GM13977 (cell line): ENCODE results near the gene VPS35.

Experiments
- DNase-seq: peaks from one replicate; pipeline ENCODE4 v3.0.0; 2012; ENCODE audit warnings: low spot score
- in situ Hi-C: fragments of 300-500 bp; cut with MboI; formaldehyde crosslinking; loops from one replicate; pipeline ENCODE4 v1.12.0; 2022; ENCODE audit warnings: low sequenced_read_pairs, low pct_unique_long_range_greater_than_20kb, mixed read lengths, inconsistent platforms; ENCODE audit not compliant: unreplicated experiment
- TF ChIP-seq, protein P1 (sequence below): IDR thresholded peaks from 2 replicates; pipeline ENCODE4 v1.5.1; 2012; ENCODE audit warnings: mild to moderate bottlenecking, control low read depth; ENCODE audit not compliant: insufficient read depth; ENCODE audit errors: extremely low read depth, missing control alignments

The VPS35 gene

DNA sequence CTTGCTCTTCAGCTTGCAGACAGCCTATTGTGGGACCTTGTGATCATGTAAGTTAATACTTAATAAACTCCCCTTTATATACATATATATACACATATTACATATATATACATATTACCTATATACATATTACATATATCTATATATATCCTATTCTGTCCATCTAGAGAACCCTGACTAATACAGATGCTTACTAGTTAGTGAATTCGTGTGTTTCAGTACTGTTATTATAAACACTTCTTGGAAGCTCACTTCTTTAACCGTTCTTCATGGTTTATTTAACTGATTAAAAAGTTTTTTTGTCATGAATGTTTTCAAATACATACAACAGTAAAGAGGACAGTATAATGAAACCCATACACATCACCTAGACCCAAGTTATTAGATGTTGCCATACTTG, 13.1 kb upstream of the VPS35 start:
- in situ Hi-C loops, result no loop called here
- DNase-seq, result no peak

DNA sequence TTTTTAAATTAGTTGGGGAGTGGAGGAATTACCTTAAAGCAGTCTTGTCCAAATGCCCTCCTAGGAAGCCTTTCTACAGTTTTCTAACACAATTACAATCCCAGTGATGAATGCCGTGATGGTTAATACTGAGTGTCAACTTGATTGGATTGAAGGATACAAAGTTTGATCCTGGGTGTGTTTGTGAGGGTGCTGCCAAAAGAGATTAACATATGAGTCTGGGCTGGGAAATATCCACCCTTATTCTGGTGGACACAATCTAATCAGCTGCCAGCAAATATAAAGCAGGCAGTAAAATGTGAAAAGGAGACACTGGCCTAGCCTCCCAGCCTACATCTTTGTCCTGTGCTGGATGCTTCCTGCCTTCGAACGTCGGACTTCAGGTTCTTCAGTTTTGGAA, 12.6 kb upstream of the VPS35 start:
- TF ChIP-seq, protein P1, sequence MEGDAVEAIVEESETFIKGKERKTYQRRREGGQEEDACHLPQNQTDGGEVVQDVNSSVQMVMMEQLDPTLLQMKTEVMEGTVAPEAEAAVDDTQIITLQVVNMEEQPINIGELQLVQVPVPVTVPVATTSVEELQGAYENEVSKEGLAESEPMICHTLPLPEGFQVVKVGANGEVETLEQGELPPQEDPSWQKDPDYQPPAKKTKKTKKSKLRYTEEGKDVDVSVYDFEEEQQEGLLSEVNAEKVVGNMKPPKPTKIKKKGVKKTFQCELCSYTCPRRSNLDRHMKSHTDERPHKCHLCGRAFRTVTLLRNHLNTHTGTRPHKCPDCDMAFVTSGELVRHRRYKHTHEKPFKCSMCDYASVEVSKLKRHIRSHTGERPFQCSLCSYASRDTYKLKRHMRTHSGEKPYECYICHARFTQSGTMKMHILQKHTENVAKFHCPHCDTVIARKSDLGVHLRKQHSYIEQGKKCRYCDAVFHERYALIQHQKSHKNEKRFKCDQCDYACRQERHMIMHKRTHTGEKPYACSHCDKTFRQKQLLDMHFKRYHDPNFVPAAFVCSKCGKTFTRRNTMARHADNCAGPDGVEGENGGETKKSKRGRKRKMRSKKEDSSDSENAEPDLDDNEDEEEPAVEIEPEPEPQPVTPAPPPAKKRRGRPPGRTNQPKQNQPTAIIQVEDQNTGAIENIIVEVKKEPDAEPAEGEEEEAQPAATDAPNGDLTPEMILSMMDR, result no peak
- no peak for DNase-seq
- in situ Hi-C loops, result no loop called here

More for the DNA sequence above, 13.1 kb upstream of the VPS35 start:
- TF ChIP-seq, protein P1, result no peak

DNA sequence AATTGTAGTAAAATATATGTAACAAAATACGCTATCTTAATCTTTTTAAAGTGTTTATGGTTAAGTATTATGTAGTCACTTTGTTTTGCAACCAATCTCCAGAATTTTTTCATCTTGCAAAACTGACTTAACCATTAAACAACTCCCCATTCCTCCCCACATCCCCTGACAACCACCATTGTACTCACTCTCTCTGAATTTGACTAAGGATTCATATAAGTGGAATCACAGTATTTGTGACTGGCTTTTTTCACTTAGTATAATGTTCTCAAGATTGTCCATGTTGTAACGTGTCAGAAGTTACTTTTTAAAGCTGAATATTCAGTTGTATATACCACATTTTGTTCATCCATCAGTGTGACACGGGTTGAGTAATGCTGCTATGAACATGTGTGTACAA, 11.1 kb upstream of the VPS35 start:
- in situ Hi-C loops, result no loop called here
- no peak for DNase-seq
- TF ChIP-seq, protein P1, result no peak

DNA sequence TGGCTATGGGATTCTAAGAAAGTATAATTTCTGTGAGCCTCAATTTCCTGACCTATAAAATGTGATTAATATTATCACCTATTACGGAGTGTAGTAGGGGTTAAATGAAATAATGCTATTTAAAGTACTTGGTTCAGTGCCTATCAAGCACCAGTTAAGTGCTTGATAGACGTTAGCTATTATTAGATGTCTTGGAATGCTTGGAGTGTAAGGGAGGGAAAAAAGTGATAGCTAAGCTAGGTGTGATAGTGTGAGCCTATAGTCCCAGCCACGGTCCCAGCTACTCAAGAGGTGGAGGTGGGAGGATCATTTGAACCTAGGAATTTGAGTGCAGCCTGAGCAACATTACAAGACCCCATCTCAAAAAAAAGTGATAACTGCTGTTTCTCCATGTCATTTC, 8.0 kb upstream of the VPS35 start:
- DNase-seq, result no peak
- in situ Hi-C loops, result loop anchor here (10.0 kb wide), 1 partner anchor 88 kb away; no protein-coding TSS in a partner anchor
- TF ChIP-seq, protein P1, result no peak

DNA sequence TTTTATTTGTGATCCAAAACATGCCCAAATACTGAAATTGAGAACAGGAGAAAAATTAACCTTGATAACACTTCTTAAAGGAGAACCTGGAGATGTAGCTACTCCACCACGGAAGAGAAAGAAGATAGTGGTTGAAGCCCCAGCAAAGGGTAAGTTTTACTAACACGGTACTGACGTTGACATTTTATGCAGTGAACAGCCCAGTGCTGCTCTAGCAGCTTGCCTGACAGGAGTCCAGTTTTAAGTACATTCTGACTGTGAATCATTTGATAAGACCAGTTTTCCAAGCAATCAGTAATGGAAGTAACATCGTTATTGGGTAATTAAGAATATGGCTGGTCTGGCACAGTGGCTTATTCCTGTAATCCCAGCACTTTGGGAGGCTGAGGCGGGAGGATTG, 7.0 kb upstream of the VPS35 start:
- in situ Hi-C loops, result loop anchor here (10.0 kb wide), 1 partner anchor 89 kb away; no protein-coding TSS in a partner anchor
- no peak for DNase-seq
- TF ChIP-seq, protein P1, result no peak

DNA sequence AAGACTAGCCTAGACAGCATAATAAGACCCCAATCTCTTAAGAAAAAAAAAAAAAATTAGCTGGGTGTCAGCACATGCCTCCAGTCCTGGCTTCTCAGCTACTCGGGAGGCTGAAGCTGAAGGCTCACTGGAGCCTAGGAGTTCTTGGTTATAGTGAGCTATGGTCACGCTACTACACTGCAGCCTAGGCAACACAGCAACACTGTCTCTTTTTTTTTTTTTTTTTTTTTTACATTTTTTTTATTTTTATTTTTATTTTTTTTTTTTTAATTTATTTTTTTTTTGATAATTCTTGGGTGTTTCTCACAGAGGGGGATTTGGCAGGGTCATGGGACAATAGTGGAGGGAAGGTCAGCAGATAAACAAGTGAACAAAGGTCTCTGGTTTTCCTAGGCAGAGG, 4.6 kb upstream of the VPS35 start:
- in situ Hi-C loops, result loop anchor here (10.0 kb wide), 1 partner anchor 91 kb away; no protein-coding TSS in a partner anchor
- TF ChIP-seq, protein P1, result no peak
- no peak for DNase-seq

DNA sequence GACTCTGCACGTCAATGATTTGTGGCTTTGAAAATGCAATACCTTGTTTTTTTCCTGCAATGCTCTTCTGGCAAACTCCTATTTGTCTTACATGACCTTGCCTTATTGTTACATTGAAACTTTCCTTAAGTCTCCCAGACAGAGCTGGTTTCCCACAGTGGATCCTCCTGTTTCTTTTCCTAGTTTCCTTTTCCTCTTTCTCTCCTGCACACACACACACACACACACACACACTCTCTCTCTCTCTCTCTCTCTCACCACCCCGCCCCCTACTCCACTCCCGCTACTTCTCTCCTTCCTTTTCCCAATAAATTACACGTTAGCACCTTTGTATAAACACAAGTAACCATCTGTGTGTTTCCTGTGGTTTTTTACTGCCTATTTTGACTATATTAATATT, 2.7 kb upstream of the VPS35 start:
- TF ChIP-seq, protein P1, result no peak
- no peak for DNase-seq
- in situ Hi-C loops, result loop anchor here (10.0 kb wide), 1 partner anchor 93 kb away; no protein-coding TSS in a partner anchor
